ENCODE results near the gene DHCR7. TPM values are rescaled to one million over a fixed set of nuclear protein-coding genes. Genes with fewer than 3 reads are reported as not detected.
A peak's percentile ranks its signal among the peaks of the same experiment; 100 is the strongest.

Gene DHCR7
- total and polyA plus RNA-seq, 2 experiments from 2014 or later, result 84.0 to 166 TPM

DNA sequence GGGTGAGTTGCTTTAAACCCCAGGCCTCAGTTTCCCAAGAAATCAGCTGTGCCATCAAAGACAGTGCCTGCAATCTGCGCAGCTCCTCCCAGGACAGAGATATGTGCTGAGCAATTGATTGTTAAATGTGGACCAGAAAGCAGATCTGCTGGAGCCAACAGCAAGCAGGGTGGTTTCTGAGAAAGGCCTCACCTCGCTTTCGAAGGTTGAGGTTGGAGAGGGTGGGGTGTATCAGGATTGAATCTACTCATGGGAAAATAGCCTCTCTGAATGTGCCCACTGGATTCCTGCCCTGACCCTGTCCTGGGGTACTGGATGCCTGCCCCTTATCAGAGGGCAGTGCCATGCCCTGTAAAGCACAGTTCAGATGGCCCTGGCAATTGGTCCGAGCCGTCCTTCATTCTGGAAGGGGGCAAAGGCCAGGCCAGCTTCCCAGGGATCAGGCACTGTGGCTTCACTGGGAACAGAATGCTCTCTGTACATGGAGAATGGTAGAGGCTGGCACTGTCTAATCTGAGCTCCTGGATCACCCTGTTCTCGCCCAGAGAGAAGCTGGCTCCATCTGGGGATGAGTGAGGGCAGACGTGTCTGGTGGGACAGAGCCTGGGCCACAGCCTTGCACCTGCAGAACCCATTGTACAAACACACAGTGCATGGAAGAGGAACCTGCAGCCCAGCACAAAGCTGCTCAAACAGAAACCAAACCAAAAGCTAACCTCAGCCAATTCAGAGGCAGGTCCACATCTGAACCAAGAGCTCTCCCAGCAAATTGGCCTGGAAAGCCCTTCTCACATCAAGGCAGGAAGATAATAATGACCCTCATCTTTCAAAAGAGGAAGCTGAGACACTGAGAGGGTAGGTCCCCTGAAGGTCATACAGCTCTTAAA, 15.2 kb downstream of the DHCR7 start (continued):
- TF ChIP-seq, protein P1, sequence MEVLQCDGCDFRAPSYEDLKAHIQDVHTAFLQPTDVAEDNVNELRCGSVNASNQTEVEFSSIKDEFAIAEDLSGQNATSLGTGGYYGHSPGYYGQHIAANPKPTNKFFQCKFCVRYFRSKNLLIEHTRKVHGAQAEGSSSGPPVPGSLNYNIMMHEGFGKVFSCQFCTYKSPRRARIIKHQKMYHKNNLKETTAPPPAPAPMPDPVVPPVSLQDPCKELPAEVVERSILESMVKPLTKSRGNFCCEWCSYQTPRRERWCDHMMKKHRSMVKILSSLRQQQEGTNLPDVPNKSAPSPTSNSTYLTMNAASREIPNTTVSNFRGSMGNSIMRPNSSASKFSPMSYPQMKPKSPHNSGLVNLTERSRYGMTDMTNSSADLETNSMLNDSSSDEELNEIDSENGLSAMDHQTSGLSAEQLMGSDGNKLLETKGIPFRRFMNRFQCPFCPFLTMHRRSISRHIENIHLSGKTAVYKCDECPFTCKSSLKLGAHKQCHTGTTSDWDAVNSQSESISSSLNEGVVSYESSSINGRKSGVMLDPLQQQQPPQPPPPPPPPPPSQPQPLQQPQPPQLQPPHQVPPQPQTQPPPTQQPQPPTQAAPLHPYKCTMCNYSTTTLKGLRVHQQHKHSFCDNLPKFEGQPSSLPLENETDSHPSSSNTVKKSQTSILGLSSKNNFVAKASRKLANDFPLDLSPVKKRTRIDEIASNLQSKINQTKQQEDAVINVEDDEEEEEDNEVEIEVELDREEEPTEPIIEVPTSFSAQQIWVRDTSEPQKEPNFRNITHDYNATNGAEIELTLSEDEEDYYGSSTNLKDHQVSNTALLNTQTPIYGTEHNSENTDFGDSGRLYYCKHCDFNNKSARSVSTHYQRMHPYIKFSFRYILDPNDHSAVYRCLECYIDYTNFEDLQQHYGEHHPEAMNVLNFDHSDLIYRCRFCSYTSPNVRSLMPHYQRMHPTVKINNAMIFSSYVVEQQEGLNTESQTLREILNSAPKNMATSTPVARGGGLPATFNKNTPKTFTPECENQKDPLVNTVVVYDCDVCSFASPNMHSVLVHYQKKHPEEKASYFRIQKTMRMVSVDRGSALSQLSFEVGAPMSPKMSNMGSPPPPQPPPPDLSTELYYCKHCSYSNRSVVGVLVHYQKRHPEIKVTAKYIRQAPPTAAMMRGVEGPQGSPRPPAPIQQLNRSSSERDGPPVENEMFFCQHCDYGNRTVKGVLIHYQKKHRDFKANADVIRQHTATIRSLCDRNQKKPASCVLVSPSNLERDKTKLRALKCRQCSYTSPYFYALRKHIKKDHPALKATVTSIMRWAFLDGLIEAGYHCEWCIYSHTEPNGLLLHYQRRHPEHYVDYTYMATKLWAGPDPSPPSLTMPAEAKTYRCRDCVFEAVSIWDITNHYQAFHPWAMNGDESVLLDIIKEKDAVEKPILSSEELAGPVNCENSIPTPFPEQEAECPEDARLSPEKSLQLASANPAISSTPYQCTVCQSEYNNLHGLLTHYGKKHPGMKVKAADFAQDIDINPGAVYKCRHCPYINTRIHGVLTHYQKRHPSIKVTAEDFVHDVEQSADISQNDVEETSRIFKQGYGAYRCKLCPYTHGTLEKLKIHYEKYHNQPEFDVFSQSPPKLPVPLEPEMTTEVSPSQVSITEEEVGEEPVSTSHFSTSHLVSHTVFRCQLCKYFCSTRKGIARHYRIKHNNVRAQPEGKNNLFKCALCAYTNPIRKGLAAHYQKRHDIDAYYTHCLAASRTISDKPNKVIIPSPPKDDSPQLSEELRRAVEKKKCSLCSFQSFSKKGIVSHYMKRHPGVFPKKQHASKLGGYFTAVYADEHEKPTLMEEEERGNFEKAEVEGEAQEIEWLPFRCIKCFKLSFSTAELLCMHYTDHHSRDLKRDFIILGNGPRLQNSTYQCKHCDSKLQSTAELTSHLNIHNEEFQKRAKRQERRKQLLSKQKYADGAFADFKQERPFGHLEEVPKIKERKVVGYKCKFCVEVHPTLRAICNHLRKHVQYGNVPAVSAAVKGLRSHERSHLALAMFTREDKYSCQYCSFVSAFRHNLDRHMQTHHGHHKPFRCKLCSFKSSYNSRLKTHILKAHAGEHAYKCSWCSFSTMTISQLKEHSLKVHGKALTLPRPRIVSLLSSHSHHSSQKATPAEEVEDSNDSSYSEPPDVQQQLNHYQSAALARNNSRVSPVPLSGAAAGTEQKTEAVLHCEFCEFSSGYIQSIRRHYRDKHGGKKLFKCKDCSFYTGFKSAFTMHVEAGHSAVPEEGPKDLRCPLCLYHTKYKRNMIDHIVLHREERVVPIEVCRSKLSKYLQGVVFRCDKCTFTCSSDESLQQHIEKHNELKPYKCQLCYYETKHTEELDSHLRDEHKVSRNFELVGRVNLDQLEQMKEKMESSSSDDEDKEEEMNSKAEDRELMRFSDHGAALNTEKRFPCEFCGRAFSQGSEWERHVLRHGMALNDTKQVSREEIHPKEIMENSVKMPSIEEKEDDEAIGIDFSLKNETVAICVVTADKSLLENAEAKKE (CRISPR knock-in tag; IDR thresholded peaks at IDR 0.05), result no peak
- TF ChIP-seq STAT1 (IDR thresholded peaks at IDR 0.05; ENCODE audit: unreplicated experiment) (no peak), NANOG (IDR thresholded peaks at IDR 0.05; ENCODE audit: borderline replicate concordance) (no peak)

DNA sequence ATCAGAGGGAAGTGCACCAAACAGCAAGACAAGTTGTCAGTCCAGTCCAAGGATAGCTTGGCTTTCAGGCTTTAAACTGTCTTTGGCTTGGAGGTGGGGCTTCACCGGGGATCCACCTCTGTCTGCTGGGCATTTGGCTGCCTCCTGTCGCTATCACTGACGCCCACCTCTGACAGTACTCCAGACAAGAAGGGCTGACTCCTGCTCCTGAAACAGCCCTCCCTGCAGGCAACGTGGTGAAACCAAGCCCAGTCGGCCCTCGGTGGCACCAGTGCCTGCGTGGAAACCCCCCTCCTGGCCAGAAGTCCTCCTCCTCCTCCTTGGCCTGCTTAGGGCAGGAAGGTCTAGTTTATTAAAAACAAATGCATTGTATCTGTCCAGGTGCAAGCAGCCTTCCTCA, 16.9 kb downstream of the DHCR7 start:
- no peak for DNase-seq (ENCODE audit: low spot score)
- no peaks in the 10 kb centered on the region for H3F3A ChIP-seq (replicated peaks; ENCODE audit: low read depth)
- Mint-ChIP-seq H3K4me1 (peaks cover 4% of the 10 kb centered on the region; the same call in 1 of the 3 replicates), H3K4me3 (no peak overlapping the region), H3K9me3 (peaks cover 4% of the 10 kb centered on the region; the same call in 1 of the 3 replicates), H3K27me3 (ENCODE audit: insufficient read depth, low read depth, poor library complexity) (peaks cover 6% of the 10 kb centered on the region), H3K36me3 (ENCODE audit: low read depth) (peaks cover 18% of the 10 kb centered on the region), H3K27ac (no peak overlapping the region)
- H2AFZ ChIP-seq, result no peak overlapping the region
- ATAC-seq, result peak; percentile 41; the same call in 2 of the 3 replicates
- no peaks in the 10 kb centered on the region for H3K79me2 ChIP-seq (replicated peaks; ENCODE audit: insufficient read depth)
- no peaks in the 10 kb centered on the region for H3K4me1 ChIP-seq (ENCODE audit: insufficient read depth)
- peaks cover 4% of the 10 kb centered on the region; the same call in 1 of the 2 replicates for H3K9me2 ChIP-seq (ENCODE audit: insufficient read depth)
- H3K27me3 ChIP-seq (ENCODE audit: insufficient read depth), result no peaks in the 10 kb centered on the region
- no peak overlapping the region for H3K4me3 ChIP-seq
- no peak overlapping the region for H3K27ac ChIP-seq (ENCODE audit: low read depth)
- TF ChIP-seq STAT1 (IDR thresholded peaks at IDR 0.05; ENCODE audit: unreplicated experiment) (no peak), ZNF114 (CRISPR knock-in tag; IDR thresholded peaks at IDR 0.05) (no peak), ZNF331 (CRISPR knock-in tag; IDR thresholded peaks at IDR 0.05; ENCODE audit: low read depth) (no peak), NANOG (IDR thresholded peaks at IDR 0.05; ENCODE audit: borderline replicate concordance) (no peak)
- H4K20me1 ChIP-seq (replicated peaks; ENCODE audit: insufficient read depth), result peaks cover 5% of the 10 kb centered on the region; the same call in 1 of the 2 replicates
- H3K4me2 ChIP-seq, result no peak overlapping the region
- peaks cover 7% of the 10 kb centered on the region for H3K36me3 ChIP-seq (ENCODE audit: insufficient read depth)

Measured in GM23338 (cell line).